Stimulated activated CD8-positive, alpha-beta memory T cell treated with anti-CD3 and anti-CD28 coated beads, Interleukin-15, amount 100 ng/mL, for 48 hours (primary cell): Measurements from ENCODE around the gene BCAN.
"Not testable (repeated sequence)": the region's sequence is repeated elsewhere in the genome, so short reads cannot be mapped to it uniquely, and the experiment has no call there.

Experiments used
- DNase-seq, 2 donors: peaks; one replicate each; pipeline ENCODE4 v3.0.0-alpha.2; 2020; ENCODE audit warnings: low read depth in 2 of 2

BCAN gene

GRCh38 chr1:156618853-156619581 is 22.9 kb upstream of the BCAN start, which contains the start of gene HAPLN2:
Gene HAPLN2 (plus strand): TSS chr1:156619415. CDS start chr1:156623491, 4,076 bp downstream.
- no peak for DNase-seq

- no peak for DNase-seq
Measured at GRCh38 chr1:156619582-156619955, 22.3 kb upstream of the BCAN start.

- no peak for DNase-seq
Measured at GRCh38 chr1:156622581-156623297, 19.2 kb upstream of the BCAN start.

GRCh38 chr1:156623946-156624813 is 17.7 kb upstream of the BCAN start:
- DNase-seq: no peak

GRCh38 chr1:156624814-156625435 is 17.0 kb upstream of the BCAN start:
- no peak for DNase-seq

GRCh38 chr1:156625436-156626078 is 16.4 kb upstream of the BCAN start:
- DNase-seq: peak in 1 of 2 donors; percentile 35

- DNase-seq: no peak
Measured at GRCh38 chr1:156626079-156626438, 15.9 kb upstream of the BCAN start.

- DNase-seq: no peak
Measured at GRCh38 chr1:156627313-156627880, 14.5 kb upstream of the BCAN start.

- no peak for DNase-seq
Measured at GRCh38 chr1:156629823-156630449, 12.0 kb upstream of the BCAN start.

- DNase-seq: not testable (repeated sequence)
Measured at GRCh38 chr1:156631152-156631551, 10.8 kb upstream of the BCAN start.

GRCh38 chr1:156632355-156632754 is 9.6 kb upstream of the BCAN start:
- no peak for DNase-seq

- DNase-seq: no peak
Measured at GRCh38 chr1:156638189-156638985, 3.5 kb upstream of the BCAN start.

GRCh38 chr1:156639601-156640101 is 2.3 kb upstream of the BCAN start:
- DNase-seq: no peak

GRCh38 chr1:156640842-156641706 is 843 bp upstream of the BCAN start:
- no peak for DNase-seq

GRCh38 chr1:156642265-156643048 is 540 bp downstream of the BCAN start:
- no peak for DNase-seq

- DNase-seq: no peak
Measured at GRCh38 chr1:156643049-156643777, 1.3 kb downstream of the BCAN start.

GRCh38 chr1:156643778-156644092 is 1.8 kb downstream of the BCAN start:
- DNase-seq: peak in 1 of 2 donors; percentile 11
